K562 (cell line): ENCODE data around the gene UBE2S. TPM values are rescaled to one million over a fixed set of nuclear protein-coding genes. Genes with fewer than 3 reads are reported as not detected.

Experiments used
- ATAC-seq: fragments of 200-7000 bp; cut with Tn5 transposase; 3 replicates; pipeline ENCODE4 v1.9.1; 2020; ENCODE audit warnings: moderate library complexity
- BruUV-seq: library from RNA; stranded (reverse); fragments of 400-500 nt; replicated peaks from 2 replicates; lab custom pipeline; 2021; lab: Mats Ljungman, UMichigan
- CTCF ChIA-PET: fragments of 300-600 bp; formaldehyde crosslinking; extraction: SDS; loops from one replicate; lab custom pipeline; 2021; ENCODE audit warnings: low intra/inter-chr PET ratio; lab: Yijun Ruan, JAX
- POLR2A ChIA-PET: fragments of 300-600, 350-650 bp; sonication (Branson Sonifier 250); formaldehyde crosslinking; extraction: SDS; loops from one replicate; lab custom pipeline; 2021; ENCODE audit warnings: antibody characterized with exemption, inconsistent platforms; lab: Yijun Ruan, JAX
- DNase-seq, 4 experiments: peaks; one replicate each; pipeline versions ENCODE4 v3.0.0 to v3.0.0-alpha.2; 2011 to 2018; ENCODE audit warnings: low spot score in 3 of 4, mixed read lengths in 3 of 4; ENCODE audit errors: extremely low read depth in 1 of 4
- FAIRE-seq: peaks from 2 replicates; lab custom pipeline; 2011; peaks lifted over from hg19 to GRCh38; lab: Jason Lieb, UNC
- H2AFZ ChIP-seq: 2 replicates; pipeline ENCODE4 v1.6.0; 2011; ENCODE audit warnings: low read depth, low read length, control low read depth, inconsistent platforms
- H3K27ac ChIP-seq: fragments of 200-600 bp; 3 replicates; pipeline ENCODE4 v1.8.0; 2011; ENCODE audit warnings: low read depth, mild to moderate bottlenecking, control low read depth, inconsistent platforms, low read length, moderate library complexity, mixed read lengths; ENCODE audit errors: extremely low read depth
- H3K27me3 ChIP-seq, 2 experiments: fragments of 300-600 bp in 1 of 2; 2 replicates in 1 of 2; 3 replicates in 1 of 2; pipeline versions ENCODE4 v1.6.0 to v1.8.0; 2011; ENCODE audit warnings: inconsistent platforms in 2 of 2, low read length in 2 of 2, mild to moderate bottlenecking in 1 of 2, mixed read lengths in 1 of 2, moderate library complexity in 1 of 2; ENCODE audit not compliant: control insufficient read depth in 2 of 2, insufficient read depth in 2 of 2
- H3K36me3 ChIP-seq: fragments of 300-600 bp; 3 replicates; pipeline ENCODE4 v1.8.0; 2011; ENCODE audit warnings: mild to moderate bottlenecking, low read length, inconsistent platforms; ENCODE audit not compliant: control insufficient read depth, insufficient read depth
- H3K4me1 ChIP-seq, 2 experiments: fragments of 200-600 bp in 1 of 2; replicated peaks in 1 of 2; 2 replicates in 1 of 2; 3 replicates in 1 of 2; pipeline versions ENCODE4 v1.5.1 to v1.8.0; 2011; ENCODE audit warnings: inconsistent platforms in 2 of 2, low read length in 2 of 2, mild to moderate bottlenecking in 1 of 2, mixed read lengths in 1 of 2, moderate library complexity in 1 of 2; ENCODE audit not compliant: control insufficient read depth in 2 of 2, insufficient read depth in 2 of 2
- H3K4me2 ChIP-seq: 2 replicates; pipeline ENCODE4 v1.6.1; 2011; ENCODE audit warnings: low read length, control low read depth, inconsistent platforms, mixed read lengths; ENCODE audit not compliant: insufficient read depth
- H3K4me3 ChIP-seq: fragments of 200-600 bp; sonication (generic), shearing (Covaris generic); 2 replicates; pipeline ENCODE4 v1.5.1; 2016; ENCODE audit warnings: control low read depth, inconsistent platforms
- H3K79me2 ChIP-seq: fragments of 200-600 bp; 3 replicates; pipeline ENCODE4 v1.8.0; 2011; ENCODE audit warnings: low read length, inconsistent platforms; ENCODE audit not compliant: control insufficient read depth, insufficient read depth
- H3K9ac ChIP-seq, 2 experiments: 2 replicates each; pipeline versions ENCODE4 v1.6.0 to v1.6.1; 2011; ENCODE audit warnings: low read depth in 2 of 2, low read length in 2 of 2, control low read depth in 1 of 2, inconsistent platforms in 1 of 2, mild to moderate bottlenecking in 1 of 2, mixed read lengths in 1 of 2; ENCODE audit not compliant: insufficient read depth in 1 of 2
- H3K9me1 ChIP-seq: one replicate; pipeline ENCODE4 v1.6.0; 2011; ENCODE audit warnings: inconsistent platforms, mild to moderate bottlenecking, low read length, moderate library complexity; ENCODE audit not compliant: control insufficient read depth, insufficient read depth
- H3K9me3 ChIP-seq: replicated peaks from 2 replicates; pipeline ENCODE4 v1.5.1; 2011; ENCODE audit warnings: low read depth, low read length, inconsistent platforms; ENCODE audit not compliant: control insufficient read depth, insufficient read depth
- H4K20me1 ChIP-seq: replicated peaks from 2 replicates; pipeline ENCODE4 v1.6.1; 2011; ENCODE audit warnings: low read length, inconsistent platforms, mixed read lengths; ENCODE audit not compliant: control insufficient read depth, insufficient read depth
- ATF3 ChIP-seq, 2 experiments: fragments of 450-650 bp in 1 of 2; sonication (generic) in 1 of 2; formaldehyde crosslinking in 1 of 2; IDR thresholded peaks in 1 of 2; conservative IDR thresholded peaks in 1 of 2; 2 replicates each; pipeline versions ENCODE4 v1.6.1 to v1.8.1; 2016 to 2023; ENCODE audit warnings: mild to moderate bottlenecking in 2 of 2, moderate library complexity in 2 of 2, inconsistent platforms in 1 of 2, missing genetic modification reagents in 1 of 2
- JUN ChIP-seq, 2 experiments: sonication (generic) in 1 of 2; formaldehyde crosslinking in 1 of 2; IDR thresholded peaks; 2 replicates each; pipeline versions ENCODE4 v1.6.1 to v1.8.0; 2012 to 2022; ENCODE audit warnings: borderline replicate concordance in 2 of 2, mild to moderate bottlenecking in 2 of 2, improper control_type of control experiment in 1 of 2, low read depth in 1 of 2, low read length in 1 of 2, missing genetic modification reagents in 1 of 2
- WGBS: fragments of 100-300 bp; shearing (Covaris generic); methylation state at CpG from one replicate; pipeline ENCODE4 v1.1.6; 2016; ENCODE audit warnings: low coverage, mixed read lengths; ENCODE audit not compliant: insufficient coverage; ENCODE audit errors: missing lambda C conversion rate; 5-methylcytosine and 5-hydroxymethylcytosine counted together
- in situ Hi-C: fragments of 300-500 bp; cut with MboI; formaldehyde crosslinking; loops from 4 replicates; pipeline ENCODE4 v1.15.0; 2018; ENCODE audit warnings: inconsistent platforms, mixed read lengths
- intact Hi-C: fragments of 100-400 bp; cut with micrococcal nuclease; formaldehyde crosslinking; loops from 2 replicates; pipeline ENCODE4 v1.14.2; 2022
- polyA plus RNA-seq, 8 experiments: library from polyadenylated mRNA; depleted of rRNA in 4 of 8; stranded (reverse) in 5 of 8; unstranded in 3 of 8; fragments of >200 nt; fragmentation: Nextera tagmentation in 2 of 8; fragmentation: Illumina TruSeq in 1 of 8; extraction: Ambion mirVana in 2 of 8; extraction: Trizol in 1 of 8; gene quantifications; 2 replicates each; pipeline versions ENCODE4 v1.2.1 to v1.2.3, GENCODE V29; 2011 to 2014; ENCODE audit warnings: inconsistent platforms in 1 of 8, missing spikeins in 1 of 8
- total RNA-seq, 7 experiments: library from RNA; depleted of rRNA in 6 of 7; stranded (reverse); fragments of >200 nt in 6 of 7; fragmentation: Illumina TruSeq in 2 of 7; extraction: Trizol in 2 of 7; gene quantifications; 2 replicates each; pipeline versions ENCODE4 v1.2.1 to v1.2.3, GENCODE V29; 2011 to 2021; ENCODE audit warnings: low replicate concordance in 1 of 7
- TF ChIP-seq, protein P1 (sequence below), 3 experiments: fragments of 200-800 bp in 1 of 3; sonication (Bioruptor generic) in 1 of 3; sonication (generic) in 1 of 3; formaldehyde crosslinking in 1 of 3; IDR thresholded peaks; 2 replicates each; pipeline versions ENCODE4 v1.6.1 to v1.8.0; 2016 to 2022; ENCODE audit warnings: mild to moderate bottlenecking in 2 of 3, missing compliant biosample characterization in 2 of 3, missing genetic modification characterization in 2 of 3, missing genetic modification reagents in 1 of 3

The UBE2S gene
- total and polyA plus RNA-seq, 9 of the 15 experiments (the other 6 are each of a cell fraction or from before 2014, with no cell fraction given), result 1.5 to 1,305 (median 157) TPM

DNA sequence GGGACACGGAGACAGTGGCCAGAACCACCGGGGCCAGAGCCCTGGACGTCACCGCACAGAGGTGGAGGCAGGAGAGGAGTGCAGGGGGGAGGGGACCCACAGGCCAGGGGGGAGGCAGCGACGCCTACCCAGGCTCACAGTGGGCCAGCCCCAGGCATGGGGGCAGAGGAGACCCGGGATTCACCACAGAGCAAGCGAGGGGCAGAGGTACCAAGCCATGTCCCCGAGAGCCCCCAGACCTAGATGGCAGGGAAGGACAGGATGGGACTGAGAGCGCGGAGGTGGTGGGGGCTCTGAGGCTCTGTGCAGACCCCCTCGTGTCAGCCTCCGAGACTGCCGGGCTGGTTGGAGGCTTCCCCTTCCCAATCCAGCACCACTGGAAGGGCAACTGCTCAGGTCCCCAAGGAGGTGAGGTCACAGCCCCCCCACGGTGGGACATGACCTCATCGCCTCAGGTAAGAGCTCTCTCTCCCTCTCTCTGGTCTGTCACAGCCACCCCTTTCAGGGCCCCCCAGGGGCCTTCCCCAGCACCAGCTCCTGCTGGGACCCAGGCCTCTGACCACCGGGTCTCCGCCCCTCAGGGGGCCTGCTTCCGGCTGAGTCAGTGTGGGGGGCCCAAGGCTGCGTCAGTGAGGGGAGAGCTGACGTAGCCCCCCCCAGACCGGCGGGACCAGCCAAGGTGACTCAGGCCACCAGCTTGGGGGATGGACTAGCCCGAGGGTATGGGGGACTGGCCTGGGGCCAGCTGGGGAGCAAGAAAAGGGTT, 35.1 kb downstream of the UBE2S start:
- H2AFZ ChIP-seq, result no peak overlapping the region
- FAIRE-seq, result no peak
- H3K9me3 ChIP-seq, result no peaks in the 10 kb centered on the region
- no peak overlapping the region for H3K27ac ChIP-seq
- H3K4me2 ChIP-seq, result no peak overlapping the region
- 0 out of 2 replicates have a peak, but pooled peaks cover 3% of the 10 kb centered on the region for H4K20me1 ChIP-seq
- no peaks in the 10 kb centered on the region for H3K79me2 ChIP-seq
- no peaks in the 10 kb centered on the region for H3K36me3 ChIP-seq
- H3K9me1 ChIP-seq, result no peaks in the 10 kb centered on the region
- H3K27me3 ChIP-seq, result peaks cover 11% of the 10 kb centered on the region in 2 experiments; a peak in 4 of 5 replicates
- in situ Hi-C loops, result no loop called here
- no peak for DNase-seq
- no peak for ATAC-seq
- BruUV-seq, result no TSS peak
- CTCF ChIA-PET, result no interaction called here
- H3K4me1 ChIP-seq, result peaks cover 10 to 77% of the 10 kb centered on the region in 2 experiments; a peak in 4 of 5 replicates
- WGBS, result 23% methylated on average over 15 of the region's 24 CpGs
- peak overlapping the region in 1 of 2 experiments; percentile 3; a peak in 2 of 4 replicates for H3K9ac ChIP-seq
- H3K4me3 ChIP-seq, result no peak overlapping the region
- intact Hi-C loops, result no loop called here
- TF ChIP-seq JUN (IDR thresholded peaks at IDR 0.05; ENCODE audit: borderline replicate concordance, low read depth, low read length) (no peak), JUN (CRISPR knock-in tag; IDR thresholded peaks at IDR 0.05; ENCODE audit: borderline replicate concordance) (no peak), ATF3 (IDR thresholded peaks at IDR 0.05) (peak; percentile 70), ATF3 (CRISPR knock-in tag; conservative IDR thresholded peaks at IDR 0.05) (no peak)
- TF ChIP-seq, protein P1, sequence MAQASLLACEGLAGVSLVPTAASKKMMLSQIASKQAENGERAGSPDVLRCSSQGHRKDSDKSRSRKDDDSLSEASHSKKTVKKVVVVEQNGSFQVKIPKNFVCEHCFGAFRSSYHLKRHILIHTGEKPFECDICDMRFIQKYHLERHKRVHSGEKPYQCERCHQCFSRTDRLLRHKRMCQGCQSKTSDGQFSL (CRISPR knock-in tag; IDR thresholded peaks at IDR 0.05), result peak; percentile 81
- TF ChIP-seq, protein P1 (tag; IDR thresholded peaks at IDR 0.05), result no peak
- POLR2A ChIA-PET, result interaction anchor here (0.5 to 2.6 kb wide), 5 partner anchors 12 to 113 kb away, joined by 3 to 12 read pairs (median 3); partner anchors contain the start of gene TMEM238
